ENCODE data around the gene ZBTB9.

ZBTB9 gene

GRCh38 chr6:33418690-33419291 is 35.6 kb upstream of the ZBTB9 start:
- DNase-seq = no peak

- peak in 1 of 2 experiments; percentile 51 for DNase-seq
Measured at GRCh38 chr6:33419580-33420490, 34.5 kb upstream of the ZBTB9 start, which contains the start of gene SYNGAP1. Gene SYNGAP1 (plus strand): TSS chr6:33420065. CDS start chr6:33420265, 200 bp downstream.

DNA sequence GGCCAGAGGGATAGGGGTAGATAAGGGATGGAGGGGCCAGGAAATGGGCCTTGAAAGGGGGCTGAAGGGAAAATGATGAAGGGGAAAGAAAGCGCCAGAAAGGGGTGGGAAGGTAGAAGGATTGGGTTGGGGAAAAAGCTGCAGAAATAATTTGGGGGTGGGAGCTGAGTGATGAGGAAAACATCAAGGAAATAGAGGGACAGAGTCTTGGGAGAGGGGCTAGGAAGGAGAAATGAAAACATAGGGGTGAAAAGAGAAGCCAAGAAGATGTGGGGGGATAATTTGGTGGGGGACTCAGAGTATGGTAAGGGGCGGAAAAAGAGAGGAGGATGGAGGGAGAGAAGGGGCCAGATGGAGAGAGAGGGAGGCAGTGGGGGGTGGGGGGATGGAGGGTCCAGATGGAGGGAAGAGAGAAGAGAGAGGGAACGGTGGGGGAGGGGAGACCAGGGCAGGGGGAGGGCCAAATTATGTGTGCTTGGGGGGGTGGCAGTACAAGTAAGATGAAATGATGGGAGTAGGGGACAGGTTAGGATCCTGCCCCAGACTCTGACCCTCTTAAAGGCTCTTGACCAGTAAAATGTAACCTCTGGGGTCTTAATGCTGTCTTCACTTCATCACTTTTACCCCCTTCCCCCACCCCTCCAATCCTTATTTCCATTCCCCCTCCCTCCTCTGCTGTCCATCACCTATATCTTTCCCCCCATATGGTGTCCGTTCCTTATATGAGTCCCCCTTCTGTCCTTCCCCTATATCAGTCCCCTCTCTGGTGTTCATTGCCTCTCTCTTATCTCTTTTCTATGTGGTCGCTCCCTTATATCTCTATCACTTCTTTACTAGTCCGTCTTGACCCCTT is 33.7 kb upstream of the ZBTB9 start:
- peak in 1 of 2 experiments; percentile 33 for DNase-seq

GRCh38 chr6:33421344-33421643 is 33.1 kb upstream of the ZBTB9 start:
- DNase-seq = no peak

- no peak for DNase-seq
Measured at GRCh38 chr6:33423777-33424176, 30.6 kb upstream of the ZBTB9 start.

DNA sequence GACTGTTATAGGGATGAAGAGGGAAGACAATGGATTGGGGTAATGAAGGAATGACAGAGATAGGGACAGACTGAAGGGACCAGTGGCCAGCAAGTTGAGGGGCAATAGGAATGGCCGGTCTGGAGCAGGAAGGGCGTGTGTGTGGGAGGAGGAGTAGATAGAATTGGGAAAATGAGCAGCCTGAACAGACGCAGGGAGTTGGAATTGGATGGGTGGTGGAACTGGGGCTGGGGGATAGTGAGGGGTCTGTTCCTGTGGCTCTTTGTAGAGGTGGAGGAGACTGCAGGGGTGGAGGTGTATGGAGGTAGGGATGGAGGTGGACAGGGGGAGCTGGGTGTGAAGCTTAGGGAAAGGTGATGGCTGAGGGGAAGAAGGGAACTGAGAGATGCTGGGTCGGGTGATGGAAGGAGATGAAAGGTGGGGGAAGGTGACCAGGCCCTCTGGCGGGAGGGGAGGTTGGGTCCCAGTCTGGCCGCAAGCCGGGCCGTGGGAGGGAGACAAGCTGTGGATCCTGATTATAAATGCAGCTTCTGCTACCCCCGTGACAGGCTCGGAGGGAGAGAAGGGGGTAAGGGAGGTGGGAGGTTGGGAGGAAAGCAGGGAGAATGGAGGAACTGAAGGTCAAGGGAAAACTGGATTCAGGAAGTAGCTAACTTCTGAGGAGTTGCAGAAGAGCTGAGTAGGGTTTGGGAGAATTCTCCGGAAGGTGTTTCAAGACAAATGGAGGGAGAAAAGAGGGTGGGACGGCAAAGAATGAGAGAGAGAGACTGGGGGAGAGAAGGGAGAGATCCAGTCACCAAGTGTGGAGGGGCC is 29.3 kb upstream of the ZBTB9 start:
- DNase-seq = no peak

- DNase-seq = peak; percentile 49 to 93
Measured at GRCh38 chr6:33425668-33426577, 28.5 kb upstream of the ZBTB9 start.

- peak in 1 of 2 experiments; percentile 23 for DNase-seq
Measured at GRCh38 chr6:33426590-33427511, 27.5 kb upstream of the ZBTB9 start.

DNA sequence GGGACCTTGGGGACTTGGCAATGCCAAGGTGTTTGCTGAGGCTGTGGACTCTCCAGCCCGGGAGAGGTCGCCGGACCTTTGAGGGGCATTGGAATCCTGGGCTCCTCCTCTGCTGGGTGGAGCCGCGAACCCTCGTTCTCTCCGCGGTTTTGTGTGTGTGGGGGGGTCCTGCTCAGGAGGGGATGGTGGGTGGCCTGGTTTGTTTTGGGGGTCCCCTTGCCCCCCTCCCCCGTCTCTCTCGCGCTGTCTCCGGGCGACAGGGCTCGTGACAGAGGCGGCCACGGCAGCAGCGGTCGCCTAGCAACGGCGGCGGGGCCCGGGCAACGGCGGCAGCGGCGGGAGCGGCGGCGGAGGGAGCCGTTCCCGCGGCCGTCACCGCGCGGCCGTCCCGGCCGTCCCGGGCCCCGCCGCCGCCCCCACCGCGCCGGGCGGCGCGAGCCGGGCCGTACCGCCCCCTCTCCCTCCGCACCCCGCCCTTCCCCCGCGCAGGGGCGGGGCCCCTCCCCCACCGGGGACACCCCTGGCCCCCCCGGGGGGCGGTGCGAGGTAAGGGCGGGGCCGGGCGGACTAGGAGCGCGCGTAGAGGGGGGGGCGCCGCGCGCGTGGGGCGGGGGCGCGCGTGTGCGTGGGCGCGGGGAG is 26.7 kb upstream of the ZBTB9 start:
- peak in 1 of 2 experiments; percentile 56 for DNase-seq

GRCh38 chr6:33428224-33428965 is 26.0 kb upstream of the ZBTB9 start:
- peak; percentile 39 to 65 for DNase-seq

GRCh38 chr6:33428966-33429749 is 25.2 kb upstream of the ZBTB9 start:
- no peak for DNase-seq

DNA sequence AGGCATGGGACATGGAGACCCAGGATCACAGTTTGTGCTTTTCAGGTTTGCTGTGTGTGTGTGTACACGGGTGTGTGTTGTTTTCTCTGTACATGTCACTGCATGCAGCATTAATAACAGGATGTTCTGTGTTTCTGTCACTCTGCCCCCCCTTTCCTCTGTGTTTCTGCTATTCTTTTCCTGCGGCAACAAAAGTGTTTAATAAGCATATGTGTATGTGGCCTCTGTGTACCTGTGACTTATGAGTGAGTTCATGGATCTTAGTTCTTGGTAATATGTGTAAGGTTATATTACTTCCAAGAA is 24.7 kb upstream of the ZBTB9 start:
- DNase-seq = no peak

GRCh38 chr6:33430334-33430733 is 24.0 kb upstream of the ZBTB9 start:
- DNase-seq = no peak

DNA sequence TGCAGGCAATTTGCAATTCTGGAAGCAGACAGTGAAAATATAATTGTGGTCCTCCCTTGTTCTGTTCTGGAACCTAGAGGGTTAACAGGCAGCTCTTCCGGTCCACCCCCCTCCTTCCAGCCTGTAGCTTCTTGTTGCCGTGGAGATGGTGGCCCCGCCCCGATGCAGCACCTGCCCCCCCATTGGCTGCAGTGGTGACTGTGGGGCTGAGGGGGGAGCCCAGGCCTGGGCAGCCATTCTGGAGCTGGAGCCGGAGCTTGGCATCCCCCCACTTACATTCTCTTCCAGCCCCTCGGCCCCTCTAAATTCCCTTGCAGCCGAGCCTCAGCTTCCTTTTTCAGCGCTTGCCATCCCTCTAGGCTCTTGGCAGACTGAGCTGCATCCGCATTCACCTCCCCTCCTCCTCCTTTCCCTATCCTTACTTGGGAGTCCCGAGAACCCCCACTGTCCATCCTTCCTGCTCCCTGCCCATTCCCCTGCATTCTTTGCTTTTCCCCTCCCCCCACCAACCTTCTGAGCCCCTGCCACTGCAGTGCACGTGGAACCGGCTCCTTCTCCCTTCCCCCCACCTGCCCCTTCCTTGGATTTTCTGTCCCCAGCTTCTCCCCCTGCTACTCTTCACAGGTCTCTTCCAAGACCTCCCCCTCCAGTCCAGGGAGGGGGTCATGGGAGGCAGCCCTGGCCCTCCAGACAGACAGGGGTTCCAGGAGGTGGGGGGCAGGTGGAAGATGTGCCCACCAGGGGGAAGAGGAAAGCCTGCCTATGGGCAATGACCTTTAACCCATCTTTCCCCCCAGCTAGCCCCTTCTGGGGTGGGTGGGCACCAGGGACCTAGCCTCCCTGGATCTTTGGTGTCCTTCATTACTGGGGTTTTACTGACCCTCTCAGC is 23.1 kb upstream of the ZBTB9 start:
- peak; percentile 20 to 52 for DNase-seq

- DNase-seq = no peak
Measured at GRCh38 chr6:33431880-33432541, 22.4 kb upstream of the ZBTB9 start.

- DNase-seq = no peak
Measured at GRCh38 chr6:33432546-33432945, 21.8 kb upstream of the ZBTB9 start.

Measured in NCI-H526 (cell line).